ENCODE data around the gene TRIOBP.

- TF ChIP-seq EZH2 (IDR thresholded peaks at IDR 0.05) (no peak), POLR2AphosphoS5 (IDR thresholded peaks at IDR 0.05; ENCODE audit: borderline replicate concordance, low read depth, low read length) (no peak)
Observed at GRCh38 chr22:37801946-37802309, 105.1 kb downstream of the TRIOBP start.

Data from SK-N-MC (cell line).